Smooth muscle cell (in vitro differentiated cells): Measurements from ENCODE around the gene RORB. TPM values are rescaled to one million over a fixed set of nuclear protein-coding genes. Genes with fewer than 3 reads are reported as not detected.

Experiments used
- DNase-seq: peaks from one replicate; lab custom pipeline; 2025; ENCODE audit not compliant: unreplicated experiment; lab: John Stamatoyannopoulos, UW
- H2AFZ ChIP-seq: fragments of 200-600 bp; sonication (generic); 2 replicates; pipeline ENCODE4 v1.6.0; 2016; ENCODE audit warnings: antibody characterized with exemption, low read depth, mild to moderate bottlenecking
- H3F3A ChIP-seq: fragments of 200-600 bp; sonication (generic); 2 replicates; pipeline ENCODE4 v1.6.0; 2017; ENCODE audit warnings: antibody characterized with exemption, low read depth
- H3K27ac ChIP-seq: fragments of 200-600 bp; sonication (generic); 2 replicates; pipeline ENCODE4 v1.5.1; 2016; ENCODE audit warnings: low read depth, mild to moderate bottlenecking
- H3K27me3 ChIP-seq: fragments of 200-600 bp; sonication (generic); 2 replicates; pipeline ENCODE4 v1.6.1; 2016; ENCODE audit warnings: low read depth, mild to moderate bottlenecking
- H3K36me3 ChIP-seq: fragments of 200-600 bp; sonication (generic); 2 replicates; pipeline ENCODE4 v1.5.1; 2016; ENCODE audit warnings: low read depth
- H3K4me1 ChIP-seq: fragments of 200-600 bp; sonication (generic); 2 replicates; pipeline ENCODE4 v1.5.1; 2016; ENCODE audit warnings: low read depth
- H3K4me2 ChIP-seq: fragments of 200-600 bp; sonication (generic); 2 replicates; pipeline ENCODE4 v1.6.0; 2016; ENCODE audit warnings: mild to moderate bottlenecking
- H3K4me3 ChIP-seq: fragments of 200-600 bp; sonication (generic); 2 replicates; pipeline ENCODE4 v1.5.1; 2016; ENCODE audit warnings: mild to moderate bottlenecking
- H3K79me2 ChIP-seq: fragments of 200-600 bp; sonication (generic); 2 replicates; pipeline ENCODE4 v1.6.0; 2016; ENCODE audit warnings: low read depth, mild to moderate bottlenecking
- H3K9ac ChIP-seq: fragments of 200-600 bp; sonication (generic); 2 replicates; pipeline ENCODE4 v1.6.0; 2016; ENCODE audit warnings: low read depth
- H3K9me3 ChIP-seq: fragments of 200-600 bp; sonication (generic); replicated peaks from 2 replicates; pipeline ENCODE4 v1.5.1; 2016; ENCODE audit warnings: low read depth
- H4K20me1 ChIP-seq: fragments of 200-600 bp; sonication (generic); 2 replicates; pipeline ENCODE4 v1.6.0; 2016; ENCODE audit warnings: low read depth
- WGBS: methylation state at CpG from one replicate; pipeline ENCODE4 v1.1.7; 2016; ENCODE audit warnings: low lambda C conversion rate; 5-methylcytosine and 5-hydroxymethylcytosine counted together
- polyA plus RNA-seq: library from polyadenylated mRNA; unstranded; fragments of >200 nt; fragmentation: Nextera tagmentation; extraction: Ambion mirVana; gene quantifications from 2 replicates; pipeline ENCODE4 v1.2.1, GENCODE V29; 2016
- total RNA-seq: library from RNA; depleted of rRNA; stranded (reverse); fragments of >200 nt; gene quantifications from 2 replicates; pipeline ENCODE4 v1.2.3, GENCODE V29; 2014
- TF ChIP-seq, protein P1 (sequence below): fragments of 200-600 bp; sonication (generic); IDR thresholded peaks from 2 replicates; pipeline ENCODE4 v1.5.1; 2017; ENCODE audit warnings: borderline replicate concordance, mild to moderate bottlenecking, antibody characterized with exemption; ENCODE audit not compliant: insufficient read depth, poor library complexity, severe bottlenecking

Gene RORB
- total and polyA plus RNA-seq, 2 experiments from 2014 or later, result 0.95 to 2.5 TPM

DNA sequence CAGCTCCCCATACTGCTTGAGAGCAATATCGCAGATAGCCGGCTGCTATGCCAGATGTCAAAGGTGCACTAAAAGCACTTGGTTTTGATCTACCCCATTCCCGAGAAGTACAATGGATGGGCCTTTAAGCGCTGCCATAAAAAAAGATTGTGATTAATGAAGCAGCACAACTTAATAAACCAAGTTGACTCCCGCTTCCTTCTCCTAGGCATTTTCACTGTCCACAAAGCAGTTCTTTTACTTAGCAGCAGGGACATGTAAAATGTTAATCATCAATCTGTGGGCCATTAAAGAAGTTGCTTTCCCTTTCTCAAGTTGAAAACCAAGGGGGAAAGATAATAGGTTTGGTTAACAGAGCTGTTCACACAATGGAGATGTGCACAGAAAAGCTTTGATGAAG lies 214.2 kb downstream of the RORB start:
- WGBS, result 91% methylated on average over 5 of the region's 5 CpGs
- H4K20me1 ChIP-seq, result no peaks in the 10 kb centered on the region
- H3K79me2 ChIP-seq, result no peaks in the 10 kb centered on the region
- H3K9ac ChIP-seq, result no peak overlapping the region
- H3K9me3 ChIP-seq, result no peaks in the 10 kb centered on the region
- no peak for DNase-seq
- no peak overlapping the region for H3K27ac ChIP-seq
- H3F3A ChIP-seq, result no peaks in the 10 kb centered on the region
- TF ChIP-seq, protein P1, sequence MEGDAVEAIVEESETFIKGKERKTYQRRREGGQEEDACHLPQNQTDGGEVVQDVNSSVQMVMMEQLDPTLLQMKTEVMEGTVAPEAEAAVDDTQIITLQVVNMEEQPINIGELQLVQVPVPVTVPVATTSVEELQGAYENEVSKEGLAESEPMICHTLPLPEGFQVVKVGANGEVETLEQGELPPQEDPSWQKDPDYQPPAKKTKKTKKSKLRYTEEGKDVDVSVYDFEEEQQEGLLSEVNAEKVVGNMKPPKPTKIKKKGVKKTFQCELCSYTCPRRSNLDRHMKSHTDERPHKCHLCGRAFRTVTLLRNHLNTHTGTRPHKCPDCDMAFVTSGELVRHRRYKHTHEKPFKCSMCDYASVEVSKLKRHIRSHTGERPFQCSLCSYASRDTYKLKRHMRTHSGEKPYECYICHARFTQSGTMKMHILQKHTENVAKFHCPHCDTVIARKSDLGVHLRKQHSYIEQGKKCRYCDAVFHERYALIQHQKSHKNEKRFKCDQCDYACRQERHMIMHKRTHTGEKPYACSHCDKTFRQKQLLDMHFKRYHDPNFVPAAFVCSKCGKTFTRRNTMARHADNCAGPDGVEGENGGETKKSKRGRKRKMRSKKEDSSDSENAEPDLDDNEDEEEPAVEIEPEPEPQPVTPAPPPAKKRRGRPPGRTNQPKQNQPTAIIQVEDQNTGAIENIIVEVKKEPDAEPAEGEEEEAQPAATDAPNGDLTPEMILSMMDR, result no peak
- H3K4me1 ChIP-seq, result no peaks in the 10 kb centered on the region
- H3K4me3 ChIP-seq, result no peak overlapping the region
- no peaks in the 10 kb centered on the region for H3K36me3 ChIP-seq
- H3K4me2 ChIP-seq, result no peak overlapping the region
- no peaks in the 10 kb centered on the region for H3K27me3 ChIP-seq
- no peak overlapping the region for H2AFZ ChIP-seq

DNA sequence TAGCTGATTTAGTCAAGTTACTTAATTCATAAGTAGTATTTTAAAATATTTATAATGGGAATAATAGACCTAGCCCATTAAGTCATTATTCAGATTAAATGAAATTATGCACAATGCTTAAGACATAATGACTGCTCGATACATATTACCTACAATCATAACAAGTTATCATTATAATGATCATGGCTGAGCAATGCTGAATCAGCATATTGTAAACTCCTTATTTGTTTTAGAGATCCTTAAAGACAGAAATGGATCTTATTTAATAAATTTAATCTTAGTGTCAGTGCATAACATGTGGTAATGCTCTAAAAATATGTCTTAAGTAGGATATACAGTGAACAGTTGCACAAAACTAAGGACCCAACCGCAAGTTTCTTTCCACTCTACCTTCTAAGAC lies 221.6 kb downstream of the RORB start:
- Histone ChIP-seq H3K79me2 (no peaks in the 10 kb centered on the region), H3K27me3 (no peaks in the 10 kb centered on the region), H4K20me1 (no peaks in the 10 kb centered on the region), H3K36me3 (no peaks in the 10 kb centered on the region), H3K4me3 (no peak overlapping the region), H3K4me2 (no peak overlapping the region), H2AFZ (no peak overlapping the region), H3K9me3 (no peaks in the 10 kb centered on the region), H3K27ac (no peak overlapping the region), H3K4me1 (no peaks in the 10 kb centered on the region), H3F3A (no peaks in the 10 kb centered on the region), H3K9ac (no peak overlapping the region)
- no peak for DNase-seq
- TF ChIP-seq, protein P1, result no peak
- WGBS, result 97% methylated on average over 2 of the region's 2 CpGs

DNA sequence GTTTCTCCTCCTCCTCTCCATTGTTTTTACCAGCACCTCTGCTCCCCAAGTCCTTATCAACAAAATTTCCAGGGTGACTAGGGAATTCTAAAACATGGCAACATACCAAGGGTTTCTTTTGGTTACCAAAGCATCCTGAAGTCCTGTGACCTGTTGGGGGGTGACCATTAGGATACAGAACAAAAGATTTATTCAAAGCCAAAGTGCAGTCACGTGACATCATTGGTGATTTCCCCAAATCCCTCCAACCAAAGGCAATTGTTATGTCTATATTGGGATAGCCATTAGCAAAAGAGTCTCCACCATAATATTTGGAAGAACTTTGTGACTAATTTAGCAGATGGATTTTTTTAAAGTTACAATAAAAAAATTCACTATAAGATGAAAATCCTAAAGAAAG lies 222.2 kb downstream of the RORB start:
- no peaks in the 10 kb centered on the region for H3K79me2 ChIP-seq
- no peaks in the 10 kb centered on the region for H4K20me1 ChIP-seq

More for the DNA sequence above, 222.2 kb downstream of the RORB start:
- H3F3A ChIP-seq, result no peaks in the 10 kb centered on the region
- no peaks in the 10 kb centered on the region for H3K36me3 ChIP-seq
- no peaks in the 10 kb centered on the region for H3K27me3 ChIP-seq
- H3K4me3 ChIP-seq, result no peak overlapping the region
- H3K4me2 ChIP-seq, result no peak overlapping the region
- no peak overlapping the region for H3K27ac ChIP-seq
- H3K4me1 ChIP-seq, result no peaks in the 10 kb centered on the region
- TF ChIP-seq, protein P1, result no peak
- no peak overlapping the region for H2AFZ ChIP-seq
- H3K9me3 ChIP-seq, result no peaks in the 10 kb centered on the region
- WGBS, result 90% methylated on average over 1 of the region's 1 CpG
- no peak overlapping the region for H3K9ac ChIP-seq
- no peak for DNase-seq
